ENCODE data around the gene KRT37. TPM values are rescaled to one million over a fixed set of nuclear protein-coding genes. Genes with fewer than 3 reads are reported as not detected.
"Not testable (repeated sequence)": the region's sequence is repeated elsewhere in the genome, so short reads cannot be mapped to it uniquely, and the experiment has no call there.

KRT37 gene
- total RNA-seq, 2 donors from 2014 or later = not detected

- no peak for ATAC-seq (replicated peaks)
- Mint-ChIP-seq H3K4me1 (peaks cover 25% of the 10 kb centered on the region), H3K36me3 (ENCODE audit: low read depth) (no peaks in the 10 kb centered on the region), H3K9me3 (peaks cover 3% of the 10 kb centered on the region), H3K4me3 (no peak overlapping the region), H3K27ac (peak overlapping the region; percentile 92), H3K27me3 (no peaks in the 10 kb centered on the region)
Measured at GRCh38 chr17:41406205-41406604, 18.2 kb downstream of the KRT37 start.

GRCh38 chr17:41404024-41404671, 20.2 kb downstream of the KRT37 start:
- Mint-ChIP-seq H3K27ac (peak overlapping the region; percentile 92), H3K9me3 (peaks cover 3% of the 10 kb centered on the region), H3K27me3 (no peaks in the 10 kb centered on the region), H3K36me3 (ENCODE audit: low read depth) (no peaks in the 10 kb centered on the region), H3K4me1 (peaks cover 25% of the 10 kb centered on the region), H3K4me3 (peak overlapping the region; percentile 63)
- ATAC-seq (replicated peaks) = peak; percentile 87

- Mint-ChIP-seq H3K27me3 (no peaks in the 10 kb centered on the region), H3K4me1 (peaks cover 25% of the 10 kb centered on the region), H3K9me3 (peaks cover 3% of the 10 kb centered on the region), H3K27ac (peak overlapping the region; percentile 92), H3K36me3 (ENCODE audit: low read depth) (no peaks in the 10 kb centered on the region), H3K4me3 (peak overlapping the region; percentile 63)
- peak; percentile 47 for ATAC-seq (replicated peaks)
Measured at GRCh38 chr17:41403404-41404023, 20.9 kb downstream of the KRT37 start.

- Mint-ChIP-seq H3K27me3 (no peaks in the 10 kb centered on the region), H3K4me3 (peak overlapping the region; percentile 63), H3K36me3 (ENCODE audit: low read depth) (no peaks in the 10 kb centered on the region), H3K27ac (peak overlapping the region; percentile 92), H3K4me1 (peaks cover 25% of the 10 kb centered on the region), H3K9me3 (peaks cover 3% of the 10 kb centered on the region)
- ATAC-seq (replicated peaks) = no peak
Measured at GRCh38 chr17:41402161-41402560, 22.2 kb downstream of the KRT37 start.

GRCh38 chr17:41396996-41397660, 27.3 kb downstream of the KRT37 start, which contains the start of gene KRT31:
Gene KRT31, minus strand, starts transcription at chr17:41397608. Its CDS starts 69 bp downstream, at chr17:41397539.
- ATAC-seq (replicated peaks) = no peak
- Mint-ChIP-seq H3K36me3 (ENCODE audit: low read depth) (no peaks in the 10 kb centered on the region), H3K9me3 (no peaks in the 10 kb centered on the region), H3K4me3 (no peak within 1 kb of the TSS), H3K27ac (no peak within 1 kb of the TSS), H3K4me1 (peaks cover 2% of the 10 kb centered on the region), H3K27me3 (no peaks in the 10 kb centered on the region)

- Mint-ChIP-seq H3K27ac (no peak overlapping the region), H3K4me3 (no peak overlapping the region), H3K36me3 (ENCODE audit: low read depth) (no peaks in the 10 kb centered on the region), H3K4me1 (no peaks in the 10 kb centered on the region), H3K27me3 (no peaks in the 10 kb centered on the region), H3K9me3 (no peaks in the 10 kb centered on the region)
- ATAC-seq (replicated peaks) = no peak
Measured at GRCh38 chr17:41396340-41396739, 28.0 kb downstream of the KRT37 start.

- Mint-ChIP-seq H3K4me1 (no peaks in the 10 kb centered on the region), H3K4me3 (no peak overlapping the region), H3K36me3 (ENCODE audit: low read depth) (no peaks in the 10 kb centered on the region), H3K9me3 (no peaks in the 10 kb centered on the region), H3K27ac (no peak overlapping the region), H3K27me3 (no peaks in the 10 kb centered on the region)
- ATAC-seq (replicated peaks) = no peak
Measured at GRCh38 chr17:41395611-41396010, 28.8 kb downstream of the KRT37 start.

GRCh38 chr17:41395044-41395443, 29.3 kb downstream of the KRT37 start:
- not testable (repeated sequence) for ATAC-seq (replicated peaks); H3K4me3 Mint-ChIP-seq; H3K36me3 Mint-ChIP-seq (ENCODE audit: low read depth); H3K27me3 Mint-ChIP-seq; H3K4me1 Mint-ChIP-seq; H3K27ac Mint-ChIP-seq; H3K9me3 Mint-ChIP-seq

GRCh38 chr17:41394254-41394996, 30.0 kb downstream of the KRT37 start:
- Mint-ChIP-seq H3K27ac (no peak overlapping the region), H3K4me1 (no peaks in the 10 kb centered on the region), H3K27me3 (peaks cover 4% of the 10 kb centered on the region), H3K36me3 (ENCODE audit: low read depth) (no peaks in the 10 kb centered on the region), H3K4me3 (no peak overlapping the region), H3K9me3 (no peaks in the 10 kb centered on the region)
- no peak for ATAC-seq (replicated peaks)

- Mint-ChIP-seq H3K36me3 (ENCODE audit: low read depth) (no peaks in the 10 kb centered on the region), H3K4me3 (no peak overlapping the region), H3K27me3 (peaks cover 4% of the 10 kb centered on the region), H3K4me1 (no peaks in the 10 kb centered on the region), H3K9me3 (no peaks in the 10 kb centered on the region), H3K27ac (no peak overlapping the region)
- ATAC-seq (replicated peaks) = no peak
Measured at GRCh38 chr17:41393826-41394225, 30.6 kb downstream of the KRT37 start.

GRCh38 chr17:41393294-41393693, 31.1 kb downstream of the KRT37 start:
- no peaks in the 10 kb centered on the region for H3K36me3 Mint-ChIP-seq (ENCODE audit: low read depth)
- ATAC-seq (replicated peaks) = no peak
- H3K27me3 Mint-ChIP-seq = peaks cover 4% of the 10 kb centered on the region
- H3K4me3 Mint-ChIP-seq = no peak overlapping the region
- H3K27ac Mint-ChIP-seq = peak overlapping the region; percentile 46
- H3K4me1 Mint-ChIP-seq = peaks cover 4% of the 10 kb centered on the region
- no peaks in the 10 kb centered on the region for H3K9me3 Mint-ChIP-seq

- ATAC-seq (replicated peaks) = no peak
- H3K4me3 Mint-ChIP-seq = no peak overlapping the region
- no peak overlapping the region for H3K27ac Mint-ChIP-seq
- H3K4me1 Mint-ChIP-seq = peaks cover 5% of the 10 kb centered on the region
- H3K27me3 Mint-ChIP-seq = peaks cover 4% of the 10 kb centered on the region
- no peaks in the 10 kb centered on the region for H3K9me3 Mint-ChIP-seq
- no peaks in the 10 kb centered on the region for H3K36me3 Mint-ChIP-seq (ENCODE audit: low read depth)
Measured at GRCh38 chr17:41392278-41392677, 32.1 kb downstream of the KRT37 start.

- Mint-ChIP-seq H3K4me1 (peaks cover 5% of the 10 kb centered on the region), H3K27me3 (peaks cover 4% of the 10 kb centered on the region), H3K9me3 (peaks cover 3% of the 10 kb centered on the region), H3K27ac (no peak overlapping the region), H3K36me3 (ENCODE audit: low read depth) (no peaks in the 10 kb centered on the region), H3K4me3 (no peak overlapping the region)
- no peak for ATAC-seq (replicated peaks)
Measured at GRCh38 chr17:41391535-41391934, 32.9 kb downstream of the KRT37 start.

GRCh38 chr17:41390411-41390938, 33.9 kb downstream of the KRT37 start:
- no peak overlapping the region for H3K27ac Mint-ChIP-seq

More at GRCh38 chr17:41390411-41390938, 33.9 kb downstream of the KRT37 start:
- Mint-ChIP-seq H3K4me3 (no peak overlapping the region), H3K9me3 (peaks cover 7% of the 10 kb centered on the region), H3K27me3 (peaks cover 7% of the 10 kb centered on the region), H3K36me3 (ENCODE audit: low read depth) (no peaks in the 10 kb centered on the region), H3K4me1 (peaks cover 5% of the 10 kb centered on the region)
- ATAC-seq (replicated peaks) = no peak
